Activated CD4-positive, alpha-beta T cell treated with anti-CD3 and anti-CD28 coated beads for 24 hours (primary cell): ENCODE results near the gene ARHGEF33.

ENCODE experiments used
- DNase-seq, 2 donors: peaks; one replicate each; pipeline ENCODE4 v3.0.0-alpha.2; 2020; ENCODE audit warnings: low read depth in 2 of 2

ARHGEF33 gene

GRCh38 chr2:38959938-38960608 is 70.4 kb downstream of the ARHGEF33 start:
- peak; percentile 24 to 55 for DNase-seq

GRCh38 chr2:38960609-38961320 is 71.1 kb downstream of the ARHGEF33 start:
- DNase-seq: no peak

DNA sequence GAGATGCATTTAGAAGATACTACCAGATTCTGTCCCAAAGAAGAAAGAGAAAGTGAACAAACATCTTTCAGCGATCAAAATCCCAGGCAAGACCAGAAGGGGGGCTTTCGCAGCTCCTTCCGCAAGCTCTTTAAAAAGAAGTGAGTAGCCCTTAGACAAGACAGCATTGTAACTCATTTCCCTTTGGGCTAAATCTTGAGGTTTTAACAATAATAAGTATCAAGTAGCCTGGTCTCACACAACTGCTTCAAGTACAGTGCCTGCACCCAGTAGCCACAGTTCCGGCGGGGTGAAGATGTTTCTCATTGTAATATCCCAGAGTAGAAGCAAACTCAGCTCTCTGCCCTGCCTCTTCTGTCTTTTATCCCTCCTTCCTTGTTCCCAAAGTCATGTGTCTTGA is 76.3 kb downstream of the ARHGEF33 start:
- DNase-seq: no peak

DNA sequence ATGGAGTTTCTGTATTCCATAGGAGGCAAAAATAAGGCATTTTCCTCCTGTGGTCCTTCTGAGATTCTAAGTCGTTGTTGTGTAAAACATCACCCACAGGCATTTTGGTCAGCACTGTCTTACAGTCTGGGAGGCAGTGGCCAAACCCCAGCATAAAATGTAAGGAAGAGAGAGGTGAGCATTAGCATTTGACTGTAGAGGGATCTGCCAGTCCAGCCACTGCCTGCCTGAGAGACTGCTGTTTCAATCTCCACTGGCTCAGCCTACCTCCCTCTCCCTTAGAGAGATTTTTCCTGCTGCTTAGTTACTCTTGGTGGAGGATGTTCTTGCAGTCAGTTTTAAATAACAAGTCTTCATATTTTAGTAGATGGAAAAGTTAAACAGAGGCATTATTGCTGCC is 77.0 kb downstream of the ARHGEF33 start:
- no peak for DNase-seq

DNA sequence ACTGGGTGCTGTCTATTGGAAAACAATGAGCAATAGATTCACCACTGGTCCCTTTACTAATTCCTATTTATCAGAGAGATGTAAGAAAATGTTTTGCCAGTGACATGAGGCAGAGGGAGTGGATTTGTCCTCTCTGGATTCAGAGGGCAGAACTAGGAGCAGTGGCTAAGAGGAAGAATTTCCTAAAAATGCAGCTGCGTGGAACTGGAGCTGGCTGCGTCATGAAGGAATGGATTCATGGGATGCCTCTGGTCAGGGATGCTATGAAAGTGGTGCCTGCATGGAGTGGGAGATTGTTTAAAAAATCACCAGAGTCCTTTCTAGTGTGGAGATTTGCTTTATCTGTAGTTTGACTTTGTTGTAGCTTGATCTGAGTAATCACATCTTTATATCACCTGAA is 78.3 kb downstream of the ARHGEF33 start:
- no peak for DNase-seq

DNA sequence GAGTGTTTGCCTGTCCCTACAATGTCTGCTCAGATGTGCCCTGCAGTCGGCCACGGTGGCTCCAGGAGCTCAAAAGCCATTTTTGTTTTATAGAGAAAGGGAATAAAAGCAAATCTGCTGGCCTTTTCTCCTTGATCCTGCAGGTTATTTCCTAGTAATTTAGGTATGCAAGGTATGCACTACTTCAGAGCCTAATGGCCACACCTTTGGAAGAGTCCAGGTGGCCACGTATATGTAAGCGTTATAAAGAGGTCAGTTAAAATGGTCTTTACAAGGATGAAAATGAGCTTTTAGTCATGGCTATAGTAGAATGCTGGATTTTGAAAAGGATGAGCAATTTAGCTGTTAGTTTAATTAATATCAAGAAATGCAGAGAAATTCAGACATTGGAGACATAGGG is 81.7 kb downstream of the ARHGEF33 start:
- DNase-seq: no peak

GRCh38 chr2:38973266-38973665 is 83.6 kb downstream of the ARHGEF33 start:
- no peak for DNase-seq

DNA sequence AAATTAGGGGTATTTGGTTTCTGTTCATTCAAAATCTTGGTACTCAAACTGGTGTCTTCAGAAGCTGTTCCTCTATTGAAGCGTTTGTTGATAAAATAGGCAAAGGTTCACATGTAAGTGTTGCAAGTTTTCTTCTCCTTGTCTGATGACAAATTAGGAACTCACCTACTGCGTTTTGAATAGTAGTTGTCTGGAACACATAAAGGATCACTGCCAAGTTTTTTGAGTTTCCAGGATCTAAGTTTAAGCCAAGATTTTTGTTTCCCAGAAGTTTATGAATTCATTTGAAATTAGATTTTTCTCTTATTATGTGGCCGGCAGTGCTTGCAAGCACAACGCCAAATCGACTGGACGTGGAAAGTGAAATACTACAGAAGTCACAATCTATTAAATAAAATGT is 85.4 kb downstream of the ARHGEF33 start:
- DNase-seq: no peak

DNA sequence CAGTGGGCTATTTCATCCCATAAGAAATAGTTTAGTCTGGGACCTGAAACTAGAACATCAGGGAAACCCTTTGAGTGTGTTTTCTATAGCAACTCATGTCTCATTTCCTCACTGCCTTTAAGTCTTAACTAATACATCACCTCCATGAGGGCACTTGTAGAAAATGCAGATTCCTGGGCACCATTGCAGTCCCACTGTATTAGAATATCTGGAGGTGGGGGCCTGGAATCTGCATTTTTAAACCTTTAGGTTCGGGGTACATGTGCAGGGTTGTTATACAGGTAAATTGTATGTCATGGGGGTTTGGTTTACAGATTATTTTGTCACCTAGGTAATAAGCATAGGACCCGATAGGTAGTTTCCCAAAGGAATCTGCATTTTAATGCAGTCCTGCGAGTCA is 87.4 kb downstream of the ARHGEF33 start:
- DNase-seq: no peak

- no peak for DNase-seq
Observed at GRCh38 chr2:38978296-38978903, 88.7 kb downstream of the ARHGEF33 start.

DNA sequence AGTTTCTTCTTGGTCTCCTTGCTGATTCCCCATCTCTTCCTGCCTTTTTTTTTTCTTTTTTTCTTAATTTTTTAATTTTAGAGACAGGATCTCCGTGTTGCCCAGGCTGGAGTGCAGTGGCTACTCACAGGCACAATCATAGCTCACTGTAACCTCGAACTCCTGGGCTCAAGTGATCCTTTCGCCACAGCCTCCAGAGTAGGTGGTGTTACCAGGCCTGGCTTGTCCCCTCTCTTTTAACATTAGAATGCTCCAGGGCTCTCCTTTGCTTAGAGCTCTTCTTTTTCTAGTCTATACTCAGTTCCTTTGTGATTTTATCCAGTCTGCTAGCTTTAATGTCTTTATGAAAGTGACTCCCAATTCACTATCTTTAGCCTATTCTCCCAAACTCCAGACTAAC is 89.2 kb downstream of the ARHGEF33 start:
- DNase-seq: no peak

- no peak for DNase-seq
Observed at GRCh38 chr2:38981003-38981669, 91.5 kb downstream of the ARHGEF33 start.

DNA sequence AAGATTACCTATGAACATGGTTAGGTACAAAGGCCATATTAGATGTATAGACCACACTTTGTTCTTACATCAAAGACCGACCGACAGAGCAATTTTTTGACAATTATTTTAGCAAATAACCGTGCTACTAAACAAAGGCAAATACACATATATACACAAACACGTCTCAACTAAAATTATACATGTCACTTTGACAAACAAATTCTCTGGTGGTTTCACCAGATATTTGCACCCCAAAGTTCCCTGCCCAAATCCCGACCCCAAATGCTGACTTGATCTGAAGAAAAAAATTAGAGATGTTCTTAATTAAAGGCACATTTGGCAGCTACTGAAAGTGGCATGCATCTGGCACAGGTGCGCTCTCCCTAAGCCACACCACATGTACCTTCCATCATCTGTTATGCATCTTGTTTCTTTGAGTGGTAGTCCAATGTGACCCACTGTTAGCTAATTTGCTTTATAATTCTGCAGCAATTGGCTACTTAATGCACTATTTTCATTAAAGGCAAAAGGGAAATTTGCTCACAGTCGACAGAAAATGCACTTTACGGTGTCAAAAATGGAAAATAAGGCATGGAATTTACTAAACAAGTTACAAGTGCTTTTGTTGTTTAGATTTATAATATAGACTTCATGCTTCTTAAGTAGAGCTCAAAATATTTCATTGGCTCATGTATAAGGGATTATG is 92.1 kb downstream of the ARHGEF33 start:
- DNase-seq: no peak

DNA sequence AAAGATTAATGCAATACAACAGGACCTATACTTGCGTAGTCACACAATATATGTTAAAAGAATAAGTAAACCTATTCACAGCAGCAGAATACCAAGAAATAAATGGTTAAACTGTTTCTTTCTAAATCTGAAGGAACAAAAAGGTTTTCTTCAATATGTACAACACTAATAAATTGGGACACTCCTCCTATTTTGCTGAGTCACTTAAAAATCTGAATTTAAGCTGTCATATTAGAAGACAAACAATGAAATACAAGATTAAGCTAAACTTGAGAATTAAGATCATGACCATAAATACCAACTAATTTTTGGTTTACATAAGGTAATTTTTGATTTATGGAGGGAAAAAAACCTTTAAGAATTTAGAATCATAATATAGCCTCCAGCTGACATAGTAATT is 92.8 kb downstream of the ARHGEF33 start:
- no peak for DNase-seq

DNA sequence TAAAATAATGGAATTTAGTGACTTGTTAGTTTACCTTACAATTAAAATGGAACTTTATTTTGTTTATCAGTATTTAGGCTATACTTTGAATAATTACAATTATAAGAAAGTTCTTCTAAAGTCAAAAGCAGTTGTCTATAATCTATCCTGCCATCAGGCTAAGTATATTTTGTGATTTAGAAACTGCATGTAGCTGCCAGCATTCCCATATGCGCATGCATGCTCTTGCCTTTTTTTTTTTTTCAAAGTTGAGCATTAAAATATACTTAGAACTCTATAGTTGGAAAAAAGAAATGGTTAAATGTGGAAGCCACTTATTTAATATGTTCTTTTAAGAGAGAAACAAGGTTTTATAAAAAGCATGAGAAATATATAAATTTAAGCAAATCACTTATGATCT is 99.0 kb downstream of the ARHGEF33 start:
- DNase-seq: no peak

- DNase-seq: no peak
Observed at GRCh38 chr2:38991899-38992298, 102.2 kb downstream of the ARHGEF33 start.

DNA sequence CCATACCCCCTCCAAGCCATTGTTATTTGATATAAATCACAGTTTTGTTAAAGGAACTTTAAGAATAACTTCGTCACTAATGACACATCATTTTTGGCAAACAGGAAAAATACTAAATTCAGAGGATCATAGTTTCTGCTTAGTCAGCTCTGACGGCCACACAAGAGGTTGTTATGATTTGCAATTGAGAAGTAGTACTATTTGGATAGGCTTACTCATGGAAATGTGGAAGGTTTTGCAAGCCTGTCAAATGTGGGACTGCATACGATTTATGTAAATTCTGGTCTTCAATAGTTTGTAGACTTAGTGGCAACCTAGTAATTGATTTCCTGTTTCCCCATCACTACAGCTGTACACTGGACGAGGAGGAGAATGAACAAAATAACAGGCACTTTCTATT is 108.1 kb downstream of the ARHGEF33 start:
- DNase-seq: no peak

- no peak for DNase-seq
Observed at GRCh38 chr2:39000552-39000951, 110.9 kb downstream of the ARHGEF33 start.

DNA sequence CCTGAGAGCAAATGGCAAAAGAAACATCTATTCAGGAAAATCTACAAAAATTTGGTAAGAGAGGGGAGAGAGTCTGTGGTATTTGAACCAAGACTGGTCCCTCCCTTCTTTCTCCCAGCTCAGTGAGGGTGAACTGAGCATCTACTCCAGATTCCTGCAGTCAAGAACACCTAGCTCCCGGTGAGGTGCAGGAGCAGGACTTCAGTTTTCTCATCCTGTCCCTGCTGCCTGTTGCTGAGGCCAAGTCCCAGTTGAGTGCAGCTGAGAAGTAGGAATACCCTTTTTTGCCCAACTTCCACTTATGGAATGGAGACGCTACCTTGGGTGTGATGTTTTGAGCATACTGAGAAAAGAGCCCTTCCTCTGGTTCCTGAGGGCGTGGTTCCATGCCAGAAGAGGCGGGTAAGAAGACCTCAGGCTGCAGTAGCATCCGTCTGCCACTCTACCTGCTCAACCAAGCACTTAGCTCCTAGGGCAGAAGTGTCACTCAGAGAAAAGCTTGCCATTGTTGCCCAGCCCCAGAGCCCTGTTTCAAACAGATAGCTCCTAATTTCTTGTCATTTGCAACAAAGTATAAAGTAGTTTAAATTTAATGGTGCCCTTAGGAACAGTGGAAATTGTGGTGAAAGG is 118.3 kb downstream of the ARHGEF33 start:
- no peak for DNase-seq

DNA sequence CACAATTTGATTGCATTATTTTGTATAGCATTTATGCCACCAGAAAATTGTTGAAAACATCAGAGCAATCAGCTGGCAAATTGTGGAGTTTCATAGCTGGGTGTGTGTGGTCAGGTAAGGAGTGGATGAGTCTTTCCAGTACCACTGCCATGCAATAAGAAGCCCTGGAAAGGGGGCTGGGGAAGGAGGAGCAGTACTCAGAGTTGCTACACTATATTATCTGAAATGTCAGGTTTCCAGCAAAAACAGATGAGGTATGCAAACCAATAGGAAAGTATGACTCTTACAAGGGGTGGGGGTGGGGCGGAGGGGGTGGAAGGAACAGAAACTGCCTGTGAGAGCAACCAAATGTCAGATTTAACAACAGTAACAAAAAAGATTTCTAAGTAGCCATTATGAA is 119.0 kb downstream of the ARHGEF33 start:
- DNase-seq: no peak

GRCh38 chr2:39013871-39014270 is 124.2 kb downstream of the ARHGEF33 start:
- DNase-seq: no peak

DNA sequence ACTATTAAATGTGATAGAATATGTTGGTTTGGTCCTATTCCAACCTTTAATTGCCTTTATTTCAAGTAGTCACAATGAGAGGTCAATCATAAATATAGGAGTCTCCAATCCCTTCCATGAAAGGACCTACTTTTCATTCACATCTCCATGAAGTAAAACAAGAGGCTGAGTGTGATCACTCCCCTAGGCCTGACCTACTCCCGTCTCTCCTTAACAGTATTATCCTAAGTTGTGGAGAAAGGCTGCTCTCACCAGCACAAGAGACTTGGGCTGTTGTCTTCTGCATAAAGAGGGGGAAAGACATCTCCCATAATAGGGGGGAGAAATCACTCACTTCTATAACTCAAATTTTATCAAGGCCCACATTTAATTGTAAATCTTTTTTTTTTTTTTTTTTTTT is 125.7 kb downstream of the ARHGEF33 start:
- DNase-seq: no peak
